GM12878 (cell line): ENCODE measurements around the gene PREX1. TPM values are rescaled to one million over a fixed set of nuclear protein-coding genes. Genes with fewer than 3 reads are reported as not detected.

Source experiments
- ATAC-seq: fragments of 200-7000 bp; cut with Tn5 transposase; 3 replicates; pipeline ENCODE4 v1.9.1; 2020; ENCODE audit warnings: mild to moderate bottlenecking, moderate library complexity
- BruUV-seq: library from RNA; stranded (reverse); fragments of 400-500 nt; replicated peaks from 2 replicates; lab custom pipeline; 2021; lab: Mats Ljungman, UMichigan
- CTCF ChIA-PET: fragments of 300-600 bp; sonication (Branson Sonifier 250); formaldehyde crosslinking; extraction: SDS; loops from one replicate; lab custom pipeline; 2021; ENCODE audit warnings: inconsistent platforms; lab: Yijun Ruan, JAX
- POLR2A ChIA-PET: fragments of 350-600 bp; formaldehyde crosslinking; extraction: SDS; loops from one replicate; lab custom pipeline; 2021; ENCODE audit warnings: inconsistent platforms; lab: Charles Lee
- RAD21 ChIA-PET: fragments of 300-600 bp; sonication (Branson Sonifier 250); formaldehyde crosslinking; loops from one replicate; lab custom pipeline; 2023; ENCODE audit warnings: antibody characterized with exemption; ENCODE audit not compliant: unreplicated experiment; lab: Charles Lee
- SMC1A ChIA-PET: fragments of 300-600 bp; sonication (Branson Sonifier 250); formaldehyde crosslinking; loops from one replicate; lab custom pipeline; 2023; ENCODE audit not compliant: unreplicated experiment, uncharacterized antibody; lab: Charles Lee
- DNase-seq: peaks from one replicate; pipeline ENCODE4 v3.0.0-alpha.2; 2011; ENCODE audit warnings: low read depth, low spot score
- FAIRE-seq: peaks from 3 replicates; lab custom pipeline; 2011; peaks lifted over from hg19 to GRCh38; lab: Jason Lieb, UNC
- H2AFZ ChIP-seq: 2 replicates; pipeline ENCODE4 v1.6.0; 2011; ENCODE audit warnings: low read depth, low read length, control low read depth; ENCODE audit not compliant: control insufficient read depth
- H3K27ac ChIP-seq: 2 replicates; pipeline ENCODE4 v1.5.1; 2011; ENCODE audit warnings: control low read depth; ENCODE audit not compliant: control insufficient read depth, insufficient read depth
- H3K27me3 ChIP-seq, 2 experiments: replicated peaks in 1 of 2; 2 replicates each; pipeline versions ENCODE4 v1.6.0 to v1.6.1; 2011; ENCODE audit warnings: low read length in 1 of 2; ENCODE audit not compliant: control insufficient read depth in 2 of 2, insufficient read depth in 2 of 2
- H3K36me3 ChIP-seq, 2 experiments: 2 replicates each; pipeline ENCODE4 v1.5.1; 2011; ENCODE audit warnings: low read length in 1 of 2; ENCODE audit not compliant: control insufficient read depth in 2 of 2, insufficient read depth in 2 of 2
- H3K4me1 ChIP-seq: 2 replicates; pipeline ENCODE4 v1.6.1; 2011; ENCODE audit warnings: mild to moderate bottlenecking, low read length, moderate library complexity, mixed read lengths; ENCODE audit not compliant: control insufficient read depth, insufficient read depth
- H3K4me2 ChIP-seq: 2 replicates; pipeline ENCODE4 v1.6.0; 2011; ENCODE audit warnings: control low read depth; ENCODE audit not compliant: control insufficient read depth, insufficient read depth
- H3K4me3 ChIP-seq: fragments of 200-600 bp; sonication (generic); 2 replicates; pipeline ENCODE4 v1.5.1; 2016
- H3K79me2 ChIP-seq: 2 replicates; pipeline ENCODE4 v1.6.0; 2011; ENCODE audit warnings: low read length; ENCODE audit not compliant: control insufficient read depth, insufficient read depth
- H3K9ac ChIP-seq: 2 replicates; pipeline ENCODE4 v1.8.0; 2011; ENCODE audit warnings: low read length, control low read depth, mixed read lengths; ENCODE audit not compliant: control insufficient read depth, insufficient read depth
- H3K9me3 ChIP-seq: replicated peaks from 3 replicates; pipeline ENCODE4 v1.5.1; 2011; ENCODE audit warnings: mild to moderate bottlenecking, low read length; ENCODE audit not compliant: control insufficient read depth, insufficient read depth
- H4K20me1 ChIP-seq: 2 replicates; pipeline ENCODE4 v1.6.0; 2011; ENCODE audit not compliant: control insufficient read depth, insufficient read depth
- CHD2 ChIP-seq: IDR thresholded peaks from 2 replicates; pipeline ENCODE4 v1.6.1; 2011; ENCODE audit warnings: low read depth, low read length, improper control_type of control experiment, borderline replicate concordance
- EED ChIP-seq: sonication (generic); IDR thresholded peaks from 2 replicates; pipeline ENCODE4 v1.6.1; 2016; ENCODE audit warnings: antibody characterized with exemption, low read depth
- EZH2 ChIP-seq: IDR thresholded peaks from 2 replicates; pipeline ENCODE4 v1.6.1; 2012; ENCODE audit warnings: low read depth, mild to moderate bottlenecking, control low read depth, inconsistent platforms, low read length, borderline replicate concordance; ENCODE audit not compliant: control insufficient read depth
- IRF4 ChIP-seq: IDR thresholded peaks from 2 replicates; pipeline ENCODE4 v1.6.1; 2011; ENCODE audit warnings: low read depth, low read length
- RBBP5 ChIP-seq: fragments of 200-600 bp; sonication (generic); conservative IDR thresholded peaks from 2 replicates; pipeline ENCODE4 v1.6.1; 2016
- SMARCA5 ChIP-seq: fragments of 450-650 bp; IDR thresholded peaks from 2 replicates; pipeline ENCODE4 v1.6.1; 2017; ENCODE audit warnings: mild to moderate bottlenecking
- STAT3 ChIP-seq: IDR thresholded peaks from 2 replicates; pipeline ENCODE4 v1.6.1; 2011; ENCODE audit warnings: low read depth, low read length, improper control_type of control experiment
- ZNF622 ChIP-seq: fragments of 450-650 bp; IDR thresholded peaks from 2 replicates; pipeline ENCODE4 v1.6.1; 2017; ENCODE audit warnings: mild to moderate bottlenecking, inconsistent platforms
- WGBS: methylation state at CpG from one replicate; pipeline ENCODE4 v1.1.6; 2016; ENCODE audit warnings: low lambda C conversion rate; ENCODE audit not compliant: insufficient replicate concordance, insufficient coverage; ENCODE audit errors: missing lambda C conversion rate; 5-methylcytosine and 5-hydroxymethylcytosine counted together
- in situ Hi-C: fragments of 300-500 bp; cut with MboI; formaldehyde crosslinking; loops from 9 replicates; pipeline ENCODE4 v1.14.3; 2018; ENCODE audit warnings: mixed read lengths
- intact Hi-C: fragments of 100-400 bp; cut with micrococcal nuclease; formaldehyde crosslinking; loops from one replicate; pipeline ENCODE4 v1.14.2; 2022; ENCODE audit not compliant: unreplicated experiment
- polyA plus RNA-seq, 11 experiments: library from polyadenylated mRNA; depleted of rRNA in 4 of 11; unstranded in 6 of 11; stranded (reverse) in 5 of 11; fragments of >200 nt; fragmentation: Nextera tagmentation in 4 of 11; fragmentation: Illumina TruSeq in 1 of 11; extraction: Ambion mirVana in 4 of 11; extraction: Trizol in 1 of 11; gene quantifications; 1 replicate in 1 of 11; 2 replicates in 10 of 11; pipeline versions ENCODE4 v1.2.1 to v1.2.3, GENCODE V29; 2011 to 2016; ENCODE audit warnings: inconsistent platforms in 2 of 11, missing spikeins in 2 of 11, low read depth in 1 of 11
- total RNA-seq, 4 experiments: library from RNA; depleted of rRNA in 3 of 4; stranded (reverse); fragments of >200 nt in 3 of 4; fragmentation: Illumina TruSeq in 1 of 4; extraction: Trizol in 1 of 4; gene quantifications; 2 replicates each; pipeline versions ENCODE4 v1.2.1 to v1.2.3, GENCODE V29; 2013 to 2021
- TF ChIP-seq, protein P1 (sequence below): fragments of 450-650 bp; conservative IDR thresholded peaks from 2 replicates; pipeline ENCODE4 v1.6.1; 2017; ENCODE audit warnings: mild to moderate bottlenecking, moderate library complexity

The PREX1 gene
- total and polyA plus RNA-seq, 10 of the 15 experiments (the other 5 are each of a cell fraction or from before 2014, with no cell fraction given) = 2.6 to 114 (median 38.9) TPM

DNA sequence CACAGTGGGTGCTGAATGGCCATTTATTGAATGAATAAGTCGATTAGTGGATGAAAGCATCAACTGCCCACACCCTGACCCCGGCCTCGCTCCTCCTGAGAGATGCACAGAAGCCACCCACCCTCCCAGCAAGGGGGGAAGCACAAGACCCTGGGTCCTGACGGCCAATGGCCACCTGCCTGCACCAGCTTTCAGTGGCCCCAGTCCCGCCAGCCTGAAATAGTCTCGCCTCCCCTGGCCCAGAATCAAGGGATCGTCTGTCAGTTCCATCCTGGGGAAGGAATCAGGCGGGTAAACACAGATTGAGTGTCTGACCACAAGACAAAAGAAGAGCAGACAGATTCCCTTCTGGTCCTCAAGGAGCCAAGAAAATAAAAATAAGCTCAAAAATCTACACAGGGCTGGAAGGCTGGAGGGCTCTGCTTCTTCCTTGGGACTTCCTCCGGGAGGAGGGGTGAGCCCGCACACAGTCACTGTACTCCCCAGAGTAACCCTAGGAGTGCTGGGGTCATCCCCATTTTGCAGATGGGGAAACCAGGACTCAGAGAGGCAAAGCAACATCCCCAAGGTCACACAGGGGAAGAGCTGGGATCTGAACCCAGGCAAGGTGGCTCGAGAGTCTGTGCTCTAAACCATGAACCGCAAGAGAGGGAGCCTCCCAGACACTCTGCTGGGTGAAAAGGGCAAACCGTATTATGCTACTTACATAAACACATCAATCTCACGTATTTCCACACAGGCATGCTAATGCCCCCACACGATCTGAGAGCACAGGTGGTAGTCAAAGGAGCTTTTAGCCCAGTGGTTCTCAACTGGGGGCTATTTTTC, 7.8 kb downstream of the PREX1 start:
- RAD21 ChIA-PET = interaction anchor here (1.0 to 3.5 kb wide), 2 partner anchors 28 to 31 kb away, joined by 3 to 9 read pairs; no protein-coding TSS in a partner anchor
- POLR2A ChIA-PET = no interaction called here
- no peak overlapping the region for H2AFZ ChIP-seq
- H3K4me3 ChIP-seq = no peak overlapping the region
- H3K4me2 ChIP-seq = peak overlapping the region; percentile 88
- TF ChIP-seq CHD2 = no peak
- 0 out of 2 replicates have a peak, but pooled peaks have one; percentile 12 for TF ChIP-seq EED
- TF ChIP-seq STAT3 = no peak
- peaks cover 71% of the 10 kb centered on the region for H3K4me1 ChIP-seq
- in situ Hi-C loops (no loop called here), intact Hi-C loops (no loop called here)
- CTCF ChIA-PET = no interaction called here
- peaks cover 4 to 5% of the 10 kb centered on the region in 2 experiments; a peak in 3 of 4 replicates for H3K36me3 ChIP-seq
- no peak for DNase-seq
- H3K27me3 ChIP-seq = no peaks in the 10 kb centered on the region
- BruUV-seq = no TSS peak
- 36% methylated on average over 15 of the region's 15 CpGs for WGBS
- no peak for ATAC-seq
- H3K79me2 ChIP-seq = peaks cover 97% of the 10 kb centered on the region
- H3K9ac ChIP-seq = no peak overlapping the region
- H4K20me1 ChIP-seq = peaks cover 4% of the 10 kb centered on the region; the same call in 1 of the 2 replicates
- SMC1A ChIA-PET = interaction anchor here (1.4 kb wide), 1 partner anchor 85 kb away, joined by 3 read pairs; no protein-coding TSS in a partner anchor
- no peaks in the 10 kb centered on the region; the same call in 2 of the 3 replicates for H3K9me3 ChIP-seq
- no peak for FAIRE-seq
- H3K27ac ChIP-seq = peak overlapping the region; percentile 53; the same call in 1 of the 2 replicates

DNA sequence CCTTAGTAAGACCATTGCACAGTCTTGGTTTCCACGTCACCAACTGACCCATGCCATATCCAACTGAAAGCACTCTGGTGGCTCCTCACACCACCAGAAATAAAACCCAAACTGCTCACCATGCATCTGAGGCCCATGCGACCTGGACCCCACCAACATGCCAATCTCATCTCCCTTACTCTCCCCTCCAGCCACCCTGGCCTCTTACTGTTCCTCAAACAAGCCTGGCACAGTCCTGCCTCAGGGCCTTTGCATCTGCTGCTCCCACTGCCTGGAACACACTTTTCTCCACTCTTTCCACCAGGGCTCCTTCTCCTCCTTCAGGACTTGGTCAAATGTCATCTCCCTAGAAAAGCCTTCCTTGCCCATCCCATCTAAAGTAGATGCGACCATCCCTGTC, 8.7 kb downstream of the PREX1 start:
- Histone ChIP-seq H3K4me3 (0 out of 2 replicates have a peak overlapping the region, but pooled peaks have one; percentile 46), H3K9me3 (no peaks in the 10 kb centered on the region; the same call in 2 of the 3 replicates), H3K9ac (peak overlapping the region; percentile 52), H3K79me2 (peaks cover 97% of the 10 kb centered on the region), H3K36me3 (peaks cover 4 to 5% of the 10 kb centered on the region in 2 experiments; a peak in 3 of 4 replicates), H3K4me2 (peak overlapping the region; percentile 82), H4K20me1 (peaks cover 4% of the 10 kb centered on the region; the same call in 1 of the 2 replicates), H3K4me1 (peaks cover 71% of the 10 kb centered on the region), H2AFZ (no peak overlapping the region), H3K27ac (peak overlapping the region; percentile 83), H3K27me3 (no peaks in the 10 kb centered on the region)
- no peak for TF ChIP-seq EED
- TF ChIP-seq IRF4 = 0 out of 2 replicates have a peak, but pooled peaks have one; percentile 6
- TF ChIP-seq, protein P1, sequence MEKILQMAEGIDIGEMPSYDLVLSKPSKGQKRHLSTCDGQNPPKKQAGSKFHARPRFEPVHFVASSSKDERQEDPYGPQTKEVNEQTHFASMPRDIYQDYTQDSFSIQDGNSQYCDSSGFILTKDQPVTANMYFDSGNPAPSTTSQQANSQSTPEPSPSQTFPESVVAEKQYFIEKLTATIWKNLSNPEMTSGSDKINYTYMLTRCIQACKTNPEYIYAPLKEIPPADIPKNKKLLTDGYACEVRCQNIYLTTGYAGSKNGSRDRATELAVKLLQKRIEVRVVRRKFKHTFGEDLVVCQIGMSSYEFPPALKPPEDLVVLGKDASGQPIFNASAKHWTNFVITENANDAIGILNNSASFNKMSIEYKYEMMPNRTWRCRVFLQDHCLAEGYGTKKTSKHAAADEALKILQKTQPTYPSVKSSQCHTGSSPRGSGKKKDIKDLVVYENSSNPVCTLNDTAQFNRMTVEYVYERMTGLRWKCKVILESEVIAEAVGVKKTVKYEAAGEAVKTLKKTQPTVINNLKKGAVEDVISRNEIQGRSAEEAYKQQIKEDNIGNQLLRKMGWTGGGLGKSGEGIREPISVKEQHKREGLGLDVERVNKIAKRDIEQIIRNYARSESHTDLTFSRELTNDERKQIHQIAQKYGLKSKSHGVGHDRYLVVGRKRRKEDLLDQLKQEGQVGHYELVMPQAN = no peak
- TF ChIP-seq RBBP5 = no peak
- TF ChIP-seq ZNF622 = no peak
- no peak for TF ChIP-seq EZH2
- peak; percentile 57; the same call in 1 of the 2 replicates for TF ChIP-seq SMARCA5
- intact Hi-C loops (no loop called here), in situ Hi-C loops (no loop called here)
- ATAC-seq (no peak; the same call in 2 of the 3 replicates), FAIRE-seq (no peak), DNase-seq (no peak)
- ChIA-PET POLR2A (interaction anchor here (1.4 kb wide), 1 partner anchor 32 kb away, joined by 3 read pairs; no protein-coding TSS in a partner anchor), SMC1A (interaction anchor here (1.1 to 2.0 kb wide), 10 partner anchors 8 to 104 kb away, joined by 3 to 10 read pairs (median 6); no protein-coding TSS in a partner anchor), CTCF (interaction anchor here (1.2 to 1.3 kb wide), 3 partner anchors 104 to 346 kb away, joined by 3 to 4 read pairs (median 3); no protein-coding TSS in a partner anchor), RAD21 (interaction anchor here (1.0 to 2.2 kb wide), 3 partner anchors 23 to 35 kb away, joined by 3 to 12 read pairs (median 4); no protein-coding TSS in a partner anchor)
- no TSS peak for BruUV-seq
- WGBS = 27% methylated on average over 3 of the region's 3 CpGs
